ENCODE results near the gene MTMR3. TPM values are rescaled to one million over a fixed set of nuclear protein-coding genes. Genes with fewer than 3 reads are reported as not detected.

The MTMR3 gene
- total RNA-seq, 1 experiment from 2014 or later: 27.0 TPM

GRCh38 chr22:30031764-30032455, 148.9 kb downstream of the MTMR3 start:
- POLR2A ChIA-PET: no interaction called here
- TF ChIP-seq YY1 (IDR thresholded peaks at IDR 0.05; ENCODE audit: extremely low read depth, insufficient replicate concordance, low read depth, low read length) (no peak), POLR2AphosphoS5 (IDR thresholded peaks at IDR 0.05; ENCODE audit: low read depth, low read length) (no peak), EGR1 (IDR thresholded peaks at IDR 0.05; ENCODE audit: low read depth) (no peak), EZH2 (IDR thresholded peaks at IDR 0.05) (no peak), SRF (IDR thresholded peaks at IDR 0.05; ENCODE audit: low read depth) (no peak), REST (IDR thresholded peaks at IDR 0.05; ENCODE audit: low read depth) (no peak), ATF3 (IDR thresholded peaks at IDR 0.05) (no peak), JUND (IDR thresholded peaks at IDR 0.05) (no peak), RAD21 (IDR thresholded peaks at IDR 0.05; ENCODE audit: low read depth) (no peak), CEBPB (IDR thresholded peaks at IDR 0.05; ENCODE audit: low read depth) (no peak), ZNF274 (IDR thresholded peaks at IDR 0.05; ENCODE audit: low read depth, low read length) (no peak), SIN3A (IDR thresholded peaks at IDR 0.05; ENCODE audit: low read depth) (no peak), MAX (IDR thresholded peaks at IDR 0.05) (no peak), ZFX (IDR thresholded peaks at IDR 0.05) (no peak), CTCF (IDR thresholded peaks at IDR 0.05 in 2 of 3, conservative IDR thresholded peaks at IDR 0.05 in 1 of 3; ENCODE audit: borderline replicate concordance in 1 of 3, insufficient read depth in 1 of 3, low read depth in 2 of 3, low read length in 2 of 3) (no peak), POLR2A (IDR thresholded peaks at IDR 0.05; ENCODE audit: borderline replicate concordance, extremely low read depth, insufficient read depth, insufficient read length) (no peak), ZBTB33 (IDR thresholded peaks at IDR 0.05; ENCODE audit: extremely low read depth, insufficient replicate concordance, low read length) (no peak), FOSL1 (IDR thresholded peaks at IDR 0.05; ENCODE audit: low read depth) (no peak), ELF1 (IDR thresholded peaks at IDR 0.05; ENCODE audit: borderline replicate concordance, low read depth) (no peak), SP1 (IDR thresholded peaks at IDR 0.05; ENCODE audit: low read depth) (no peak)
- no peak overlapping the region for H3K9ac ChIP-seq (ENCODE audit: low read length)
- CTCF ChIA-PET: interaction anchor here (0.6 kb wide), 1 partner anchor 58 kb away, joined by 3 read pairs; no protein-coding TSS in a partner anchor
- H3K4me1 ChIP-seq (ENCODE audit: control insufficient read depth in 1 of 2, insufficient read depth in 2 of 2, low read length in 2 of 2): peaks cover 9 to 16% of the 10 kb centered on the region in 2 experiments
- BruUV-seq (replicated peaks): no TSS peak
- RAD21 ChIA-PET (ENCODE audit: low non-redundant PET in 1 of 2, low total read pairs in 2 of 2, uncharacterized antibody in 2 of 2, unreplicated experiment in 2 of 2): no interaction called here
- H4K20me1 ChIP-seq (ENCODE audit: insufficient read depth): no peaks in the 10 kb centered on the region
- no peak overlapping the region for H3K27ac ChIP-seq (ENCODE audit: low read depth, low read length)
- H3K9me3 ChIP-seq (ENCODE audit: control insufficient read depth in 1 of 2, insufficient read depth in 1 of 2, low read depth in 1 of 2, low read length in 2 of 2): no peaks in the 10 kb centered on the region
- no peaks in the 10 kb centered on the region for H3K9me2 ChIP-seq (ENCODE audit: insufficient read depth)
- DNase-seq (ENCODE audit: low read depth, low spot score) (no peak), ATAC-seq (no peak)
- no peak overlapping the region for H3K4me3 ChIP-seq (replicated peaks in 1 of 2; ENCODE audit: low read depth in 1 of 2, low read length in 2 of 2)
- H3K4me2 ChIP-seq (ENCODE audit: low read length): no peak overlapping the region
- intact Hi-C loops (cut with micrococcal nuclease): no loop called here
- no peak overlapping the region for H2AFZ ChIP-seq (ENCODE audit: low read depth, low read length, poor library complexity, severe bottlenecking)
- no peaks in the 10 kb centered on the region for H3K79me2 ChIP-seq (ENCODE audit: insufficient read depth, low read length)
- no peaks in the 10 kb centered on the region for H3K27me3 ChIP-seq (ENCODE audit: insufficient read depth, low read length)
- peaks cover 0 to 4% of the 10 kb centered on the region in 2 experiments; a peak in 1 of 4 replicates for H3K36me3 ChIP-seq (ENCODE audit: control insufficient read depth in 1 of 2, insufficient read depth in 2 of 2, low read length in 2 of 2)

Data from HCT116 (cell line).